SK-N-SH treated with all-trans-retinoic acid at 6 μM for 48 hours (cell line): ENCODE data around the gene ZCCHC7.

Experiments used
- ATAC-seq: fragments of 200-7000 bp; cut with Tn5 transposase; 3 replicates; pipeline ENCODE4 v1.9.1; 2020; ENCODE audit warnings: mild to moderate bottlenecking, moderate library complexity
- ARNTL ChIP-seq: fragments of 450-650 bp; formaldehyde crosslinking; IDR thresholded peaks from 2 replicates; pipeline ENCODE4 v1.5.0; 2020; ENCODE audit warnings: low read depth, mild to moderate bottlenecking, moderate library complexity, borderline replicate concordance
- BACH2 ChIP-seq: fragments of 250-450 bp; sonication (Bioruptor Pico); IDR thresholded peaks from 2 replicates; pipeline ENCODE4 v1.9.0; 2021; ENCODE audit warnings: mild to moderate bottlenecking, borderline replicate concordance
- CSDC2 ChIP-seq: fragments of 250-450 bp; sonication (Bioruptor Pico); IDR thresholded peaks from 2 replicates; pipeline ENCODE4 v1.5.0; 2020; ENCODE audit warnings: mild to moderate bottlenecking, moderate library complexity
- ESRRG ChIP-seq: fragments of 250-450 bp; sonication (Bioruptor Pico); IDR thresholded peaks from 2 replicates; pipeline ENCODE4 v1.6.1; 2021; ENCODE audit warnings: mild to moderate bottlenecking
- GLIS3 ChIP-seq: fragments of 250-450 bp; sonication (Bioruptor Pico); IDR thresholded peaks from 2 replicates; pipeline ENCODE4 v1.5.0; 2020; ENCODE audit warnings: mild to moderate bottlenecking, moderate library complexity
- ISL1 ChIP-seq: fragments of 250-450 bp; sonication (Bioruptor Pico); IDR thresholded peaks from 2 replicates; pipeline ENCODE4 v2.1.2; 2022; ENCODE audit warnings: mild to moderate bottlenecking, moderate library complexity
- OSR1 ChIP-seq: fragments of 250-450 bp; sonication (Bioruptor Pico); IDR thresholded peaks from 2 replicates; pipeline ENCODE4 v1.8.0; 2022; ENCODE audit warnings: moderate library complexity, mild to moderate bottlenecking, inconsistent platforms
- PPARA ChIP-seq: fragments of 250-450 bp; sonication (Bioruptor Pico); IDR thresholded peaks from 2 replicates; pipeline ENCODE4 v1.5.0; 2020; ENCODE audit warnings: mild to moderate bottlenecking, borderline replicate concordance
- RARB ChIP-seq: fragments of 250-450 bp; sonication (Bioruptor Pico); IDR thresholded peaks from 2 replicates; pipeline ENCODE4 v1.8.0; 2021; ENCODE audit warnings: mild to moderate bottlenecking, moderate library complexity
- SNAI2 ChIP-seq: fragments of 250-450 bp; sonication (Bioruptor Pico); IDR thresholded peaks from 2 replicates; pipeline ENCODE4 v1.5.0; 2020; ENCODE audit warnings: mild to moderate bottlenecking, moderate library complexity
- TCF4 ChIP-seq: fragments of 250-450 bp; sonication (Bioruptor Pico); IDR thresholded peaks from 2 replicates; pipeline ENCODE4 v1.8.0; 2021; ENCODE audit warnings: mild to moderate bottlenecking, moderate library complexity, borderline replicate concordance
- TOX ChIP-seq: fragments of 250-450 bp; sonication (Bioruptor Pico); IDR thresholded peaks from 2 replicates; pipeline ENCODE4 v1.8.0; 2021; ENCODE audit warnings: mild to moderate bottlenecking, moderate library complexity, borderline replicate concordance
- ZC3H10 ChIP-seq: fragments of 250-450 bp; sonication (Bioruptor Pico); IDR thresholded peaks from 2 replicates; pipeline ENCODE4 v1.5.1; 2021; ENCODE audit warnings: mild to moderate bottlenecking, moderate library complexity
- ZFP30 ChIP-seq: fragments of 450-650 bp; formaldehyde crosslinking; IDR thresholded peaks from 2 replicates; pipeline ENCODE4 v1.5.0; 2022; ENCODE audit warnings: mild to moderate bottlenecking, moderate library complexity
- ZNF565 ChIP-seq: fragments of 450-650 bp; formaldehyde crosslinking; conservative IDR thresholded peaks from 2 replicates; pipeline ENCODE4 v1.5.0; 2020; ENCODE audit warnings: low read depth, mild to moderate bottlenecking, moderate library complexity
- ZNF70 ChIP-seq: fragments of 450-650 bp; formaldehyde crosslinking; IDR thresholded peaks from 2 replicates; pipeline ENCODE4 v1.5.0; 2020; ENCODE audit warnings: mild to moderate bottlenecking, moderate library complexity
- ZNF8 ChIP-seq: fragments of 450-650 bp; formaldehyde crosslinking; IDR thresholded peaks from 2 replicates; pipeline ENCODE4 v1.5.0; 2020; ENCODE audit warnings: mild to moderate bottlenecking, moderate library complexity
- TF ChIP-seq, protein P1 (sequence below): fragments of 250-450 bp; sonication (Bioruptor Pico); IDR thresholded peaks from 2 replicates; pipeline ENCODE4 v1.8.0; 2021; ENCODE audit warnings: low read depth, mild to moderate bottlenecking, moderate library complexity, borderline replicate concordance
- TF ChIP-seq, protein P2 (sequence below): fragments of 250-450 bp; sonication (Bioruptor Pico); IDR thresholded peaks from 2 replicates; pipeline ENCODE4 v1.5.0; 2020; ENCODE audit warnings: mild to moderate bottlenecking, moderate library complexity
- TF ChIP-seq, protein P3 (sequence below): fragments of 250-450 bp; sonication (Bioruptor Pico); IDR thresholded peaks from 2 replicates; pipeline ENCODE4 v1.5.1; 2021; ENCODE audit warnings: mild to moderate bottlenecking, moderate library complexity
- TF ChIP-seq, protein P4 (sequence below): fragments of 250-450 bp; sonication (Bioruptor Pico); IDR thresholded peaks from 2 replicates; pipeline ENCODE4 v1.8.0; 2020; ENCODE audit warnings: mild to moderate bottlenecking, moderate library complexity, borderline replicate concordance
- TF ChIP-seq, protein P5 (sequence below): fragments of 250-450 bp; sonication (Bioruptor Pico); IDR thresholded peaks from 2 replicates; pipeline ENCODE4 v1.5.1; 2020; ENCODE audit warnings: low read depth, mild to moderate bottlenecking, moderate library complexity

The ZCCHC7 gene

DNA sequence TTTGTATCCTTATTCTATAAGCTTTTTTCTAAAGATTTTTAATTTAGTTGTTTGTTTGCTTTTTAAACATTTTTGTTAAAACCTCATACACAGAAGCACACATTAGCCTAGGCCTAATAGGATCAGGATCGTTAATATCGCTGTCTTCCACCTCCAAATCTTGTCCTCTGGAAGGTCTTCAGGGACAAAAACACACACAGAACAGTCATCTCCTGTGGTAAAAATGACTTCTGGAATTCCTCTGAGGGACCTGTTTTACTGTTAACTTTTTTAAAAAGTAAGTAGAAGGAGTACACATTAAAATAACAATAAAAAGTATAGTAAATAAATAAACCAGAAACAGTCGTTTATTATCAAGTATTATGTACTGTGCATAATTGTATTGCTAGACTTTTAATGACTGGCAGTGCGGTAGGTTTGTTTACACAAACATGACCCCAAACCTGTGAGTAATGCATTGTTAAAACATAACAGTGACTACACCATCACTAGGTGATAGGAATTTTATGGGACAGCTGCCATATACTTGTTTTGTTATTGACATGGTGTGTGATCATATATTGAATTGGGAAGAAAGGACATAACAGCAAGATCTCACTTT lies 109.6 kb downstream of the ZCCHC7 start:
- no peak for ATAC-seq
- TF ChIP-seq, protein P1, sequence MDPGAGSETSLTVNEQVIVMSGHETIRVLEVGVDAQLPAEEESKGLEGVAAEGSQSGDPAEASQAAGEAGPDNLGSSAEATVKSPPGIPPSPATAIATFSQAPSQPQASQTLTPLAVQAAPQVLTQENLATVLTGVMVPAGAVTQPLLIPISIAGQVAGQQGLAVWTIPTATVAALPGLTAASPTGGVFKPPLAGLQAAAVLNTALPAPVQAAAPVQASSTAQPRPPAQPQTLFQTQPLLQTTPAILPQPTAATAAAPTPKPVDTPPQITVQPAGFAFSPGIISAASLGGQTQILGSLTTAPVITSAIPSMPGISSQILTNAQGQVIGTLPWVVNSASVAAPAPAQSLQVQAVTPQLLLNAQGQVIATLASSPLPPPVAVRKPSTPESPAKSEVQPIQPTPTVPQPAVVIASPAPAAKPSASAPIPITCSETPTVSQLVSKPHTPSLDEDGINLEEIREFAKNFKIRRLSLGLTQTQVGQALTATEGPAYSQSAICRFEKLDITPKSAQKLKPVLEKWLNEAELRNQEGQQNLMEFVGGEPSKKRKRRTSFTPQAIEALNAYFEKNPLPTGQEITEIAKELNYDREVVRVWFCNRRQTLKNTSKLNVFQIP: no peak
- TF ChIP-seq PPARA (CRISPR knock-in tag): no peak
- TF ChIP-seq, protein P2, sequence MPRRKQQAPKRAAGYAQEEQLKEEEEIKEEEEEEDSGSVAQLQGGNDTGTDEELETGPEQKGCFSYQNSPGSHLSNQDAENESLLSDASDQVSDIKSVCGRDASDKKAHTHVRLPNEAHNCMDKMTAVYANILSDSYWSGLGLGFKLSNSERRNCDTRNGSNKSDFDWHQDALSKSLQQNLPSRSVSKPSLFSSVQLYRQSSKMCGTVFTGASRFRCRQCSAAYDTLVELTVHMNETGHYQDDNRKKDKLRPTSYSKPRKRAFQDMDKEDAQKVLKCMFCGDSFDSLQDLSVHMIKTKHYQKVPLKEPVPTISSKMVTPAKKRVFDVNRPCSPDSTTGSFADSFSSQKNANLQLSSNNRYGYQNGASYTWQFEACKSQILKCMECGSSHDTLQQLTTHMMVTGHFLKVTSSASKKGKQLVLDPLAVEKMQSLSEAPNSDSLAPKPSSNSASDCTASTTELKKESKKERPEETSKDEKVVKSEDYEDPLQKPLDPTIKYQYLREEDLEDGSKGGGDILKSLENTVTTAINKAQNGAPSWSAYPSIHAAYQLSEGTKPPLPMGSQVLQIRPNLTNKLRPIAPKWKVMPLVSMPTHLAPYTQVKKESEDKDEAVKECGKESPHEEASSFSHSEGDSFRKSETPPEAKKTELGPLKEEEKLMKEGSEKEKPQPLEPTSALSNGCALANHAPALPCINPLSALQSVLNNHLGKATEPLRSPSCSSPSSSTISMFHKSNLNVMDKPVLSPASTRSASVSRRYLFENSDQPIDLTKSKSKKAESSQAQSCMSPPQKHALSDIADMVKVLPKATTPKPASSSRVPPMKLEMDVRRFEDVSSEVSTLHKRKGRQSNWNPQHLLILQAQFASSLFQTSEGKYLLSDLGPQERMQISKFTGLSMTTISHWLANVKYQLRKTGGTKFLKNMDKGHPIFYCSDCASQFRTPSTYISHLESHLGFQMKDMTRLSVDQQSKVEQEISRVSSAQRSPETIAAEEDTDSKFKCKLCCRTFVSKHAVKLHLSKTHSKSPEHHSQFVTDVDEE (CRISPR knock-in tag): no peak
- no peak for TF ChIP-seq ZNF8 (CRISPR knock-in tag)
- TF ChIP-seq SNAI2 (CRISPR knock-in tag): no peak
- TF ChIP-seq RARB (CRISPR knock-in tag): no peak
- TF ChIP-seq, protein P3, sequence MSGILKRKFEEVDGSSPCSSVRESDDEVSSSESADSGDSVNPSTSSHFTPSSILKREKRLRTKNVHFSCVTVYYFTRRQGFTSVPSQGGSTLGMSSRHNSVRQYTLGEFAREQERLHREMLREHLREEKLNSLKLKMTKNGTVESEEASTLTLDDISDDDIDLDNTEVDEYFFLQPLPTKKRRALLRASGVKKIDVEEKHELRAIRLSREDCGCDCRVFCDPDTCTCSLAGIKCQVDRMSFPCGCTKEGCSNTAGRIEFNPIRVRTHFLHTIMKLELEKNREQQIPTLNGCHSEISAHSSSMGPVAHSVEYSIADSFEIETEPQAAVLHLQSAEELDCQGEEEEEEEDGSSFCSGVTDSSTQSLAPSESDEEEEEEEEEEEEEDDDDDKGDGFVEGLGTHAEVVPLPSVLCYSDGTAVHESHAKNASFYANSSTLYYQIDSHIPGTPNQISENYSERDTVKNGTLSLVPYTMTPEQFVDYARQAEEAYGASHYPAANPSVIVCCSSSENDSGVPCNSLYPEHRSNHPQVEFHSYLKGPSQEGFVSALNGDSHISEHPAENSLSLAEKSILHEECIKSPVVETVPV: no peak
- TF ChIP-seq ISL1 (CRISPR knock-in tag): no peak
- no peak for TF ChIP-seq ZFP30
- TF ChIP-seq OSR1 (CRISPR knock-in tag): no peak
- TF ChIP-seq ZC3H10 (CRISPR knock-in tag): no peak
- no peak for TF ChIP-seq ZNF70
- no peak for TF ChIP-seq CSDC2
- TF ChIP-seq ARNTL (CRISPR knock-in tag): no peak
- TF ChIP-seq BACH2: no peak
- no peak for TF ChIP-seq GLIS3 (CRISPR knock-in tag)
- no peak for TF ChIP-seq ZNF565 (CRISPR knock-in tag)
- TF ChIP-seq TOX: no peak
- TF ChIP-seq, protein P4, sequence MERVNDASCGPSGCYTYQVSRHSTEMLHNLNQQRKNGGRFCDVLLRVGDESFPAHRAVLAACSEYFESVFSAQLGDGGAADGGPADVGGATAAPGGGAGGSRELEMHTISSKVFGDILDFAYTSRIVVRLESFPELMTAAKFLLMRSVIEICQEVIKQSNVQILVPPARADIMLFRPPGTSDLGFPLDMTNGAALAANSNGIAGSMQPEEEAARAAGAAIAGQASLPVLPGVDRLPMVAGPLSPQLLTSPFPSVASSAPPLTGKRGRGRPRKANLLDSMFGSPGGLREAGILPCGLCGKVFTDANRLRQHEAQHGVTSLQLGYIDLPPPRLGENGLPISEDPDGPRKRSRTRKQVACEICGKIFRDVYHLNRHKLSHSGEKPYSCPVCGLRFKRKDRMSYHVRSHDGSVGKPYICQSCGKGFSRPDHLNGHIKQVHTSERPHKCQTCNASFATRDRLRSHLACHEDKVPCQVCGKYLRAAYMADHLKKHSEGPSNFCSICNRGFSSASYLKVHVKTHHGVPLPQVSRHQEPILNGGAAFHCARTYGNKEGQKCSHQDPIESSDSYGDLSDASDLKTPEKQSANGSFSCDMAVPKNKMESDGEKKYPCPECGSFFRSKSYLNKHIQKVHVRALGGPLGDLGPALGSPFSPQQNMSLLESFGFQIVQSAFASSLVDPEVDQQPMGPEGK (CRISPR knock-in tag): no peak
- TF ChIP-seq, protein P5, sequence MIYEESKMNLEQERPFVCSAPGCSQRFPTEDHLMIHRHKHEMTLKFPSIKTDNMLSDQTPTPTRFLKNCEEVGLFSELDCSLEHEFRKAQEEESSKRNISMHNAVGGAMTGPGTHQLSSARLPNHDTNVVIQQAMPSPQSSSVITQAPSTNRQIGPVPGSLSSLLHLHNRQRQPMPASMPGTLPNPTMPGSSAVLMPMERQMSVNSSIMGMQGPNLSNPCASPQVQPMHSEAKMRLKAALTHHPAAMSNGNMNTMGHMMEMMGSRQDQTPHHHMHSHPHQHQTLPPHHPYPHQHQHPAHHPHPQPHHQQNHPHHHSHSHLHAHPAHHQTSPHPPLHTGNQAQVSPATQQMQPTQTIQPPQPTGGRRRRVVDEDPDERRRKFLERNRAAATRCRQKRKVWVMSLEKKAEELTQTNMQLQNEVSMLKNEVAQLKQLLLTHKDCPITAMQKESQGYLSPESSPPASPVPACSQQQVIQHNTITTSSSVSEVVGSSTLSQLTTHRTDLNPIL: no peak

DNA sequence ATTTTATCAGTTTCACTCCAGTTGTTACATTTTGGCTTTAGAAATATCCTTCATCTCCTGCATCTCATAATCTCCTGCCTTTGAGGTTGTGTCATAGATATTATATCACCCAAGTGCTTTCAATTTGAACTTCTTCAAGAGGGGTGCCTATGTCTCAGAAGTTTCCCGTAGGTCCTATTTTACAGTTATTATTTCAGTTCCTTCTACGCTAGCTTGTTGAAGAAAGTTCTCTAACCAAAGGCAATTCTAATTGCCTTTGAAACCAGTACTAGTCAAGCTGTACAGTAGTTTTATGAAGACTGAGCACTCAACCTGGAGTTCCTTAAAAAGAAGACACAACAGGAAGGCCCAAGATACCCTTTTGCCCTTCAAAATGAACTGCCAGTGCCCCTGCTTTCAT lies 116.4 kb downstream of the ZCCHC7 start:
- no peak for ATAC-seq
- no peak for TF ChIP-seq ZNF8 (CRISPR knock-in tag)
- no peak for TF ChIP-seq CSDC2
- no peak for TF ChIP-seq GLIS3 (CRISPR knock-in tag)
- TF ChIP-seq, protein P3: no peak
- TF ChIP-seq OSR1 (CRISPR knock-in tag): no peak
- no peak for TF ChIP-seq ESRRG (CRISPR knock-in tag)
- TF ChIP-seq, protein P1: no peak
- TF ChIP-seq TCF4: no peak
- TF ChIP-seq ZC3H10 (CRISPR knock-in tag): no peak
- TF ChIP-seq ARNTL (CRISPR knock-in tag): no peak
- TF ChIP-seq, all 23 proteins: peak for 0
